ENCODE results near the gene BCR.

Gene BCR

GRCh38 chr22:23270798-23271596, 90.7 kb downstream of the BCR start:
- Histone ChIP-seq H4K20me1 (ENCODE audit: control insufficient read depth, insufficient read depth, low read depth, low read length) (peaks cover 6% of the 10 kb centered on the region; the same call in 1 of the 2 replicates), H3K79me2 (ENCODE audit: control insufficient read depth, low read length) (0 out of 2 replicates have a peak, but pooled peaks cover 4% of the 10 kb centered on the region), H3K9me3 (ENCODE audit: control insufficient read depth, insufficient read depth, low read length) (no peaks in the 10 kb centered on the region), H3K9me2 (replicated peaks; ENCODE audit: control insufficient read depth, low read length) (no peaks in the 10 kb centered on the region), H3F3A (ENCODE audit: control insufficient read depth, insufficient read depth) (no peaks in the 10 kb centered on the region), H3K27ac (ENCODE audit: low read depth, low read length) (no peak overlapping the region), H3K27me3 (ENCODE audit: control insufficient read depth, low read length) (no peaks in the 10 kb centered on the region), H3K36me3 (ENCODE audit: control insufficient read depth, low read length) (peaks cover 80% of the 10 kb centered on the region), H3K4me3 (ENCODE audit: low read length) (no peak overlapping the region), H3K4me1 (ENCODE audit: control insufficient read depth, low read length) (peaks cover 38% of the 10 kb centered on the region), H3K4me2 (ENCODE audit: low read length) (no peak overlapping the region)
- TF ChIP-seq CTCF (IDR thresholded peaks at IDR 0.05; ENCODE audit: low read depth, low read length, poor library complexity, severe bottlenecking) (no peak), EZH2phosphoT487 (IDR thresholded peaks at IDR 0.05; ENCODE audit: borderline replicate concordance, low read length) (no peak)

- no peak overlapping the region for H3K27ac ChIP-seq (ENCODE audit: low read depth, low read length)
- H3K9me3 ChIP-seq (ENCODE audit: control insufficient read depth, insufficient read depth, low read length), result no peaks in the 10 kb centered on the region
- no peaks in the 10 kb centered on the region for H3K27me3 ChIP-seq (ENCODE audit: control insufficient read depth, low read length)
- H3F3A ChIP-seq (ENCODE audit: control insufficient read depth, insufficient read depth), result no peaks in the 10 kb centered on the region
- TF ChIP-seq EZH2phosphoT487 (IDR thresholded peaks at IDR 0.05; ENCODE audit: borderline replicate concordance, low read length) (no peak), CTCF (IDR thresholded peaks at IDR 0.05; ENCODE audit: low read depth, low read length, poor library complexity, severe bottlenecking) (no peak)
- peaks cover 37% of the 10 kb centered on the region for H3K4me1 ChIP-seq (ENCODE audit: control insufficient read depth, low read length)
- H3K4me3 ChIP-seq (ENCODE audit: low read length), result no peak overlapping the region
- no peaks in the 10 kb centered on the region for H3K9me2 ChIP-seq (replicated peaks; ENCODE audit: control insufficient read depth, low read length)
- peaks cover 6% of the 10 kb centered on the region; the same call in 1 of the 2 replicates for H4K20me1 ChIP-seq (ENCODE audit: control insufficient read depth, insufficient read depth, low read depth, low read length)
- no peak overlapping the region for H3K4me2 ChIP-seq (ENCODE audit: low read length)
- peaks cover 80% of the 10 kb centered on the region for H3K36me3 ChIP-seq (ENCODE audit: control insufficient read depth, low read length)
- 0 out of 2 replicates have a peak, but pooled peaks cover 3% of the 10 kb centered on the region for H3K79me2 ChIP-seq (ENCODE audit: control insufficient read depth, low read length)
Observed at GRCh38 chr22:23271597-23271908, 91.2 kb downstream of the BCR start.

- Histone ChIP-seq H3K79me2 (ENCODE audit: control insufficient read depth, low read length) (no peaks in the 10 kb centered on the region), H3K27me3 (ENCODE audit: control insufficient read depth, low read length) (no peaks in the 10 kb centered on the region), H3K36me3 (ENCODE audit: control insufficient read depth, low read length) (peaks cover 77% of the 10 kb centered on the region), H3K4me3 (ENCODE audit: low read length) (no peak overlapping the region), H3K9me3 (ENCODE audit: control insufficient read depth, insufficient read depth, low read length) (no peaks in the 10 kb centered on the region), H3K4me2 (ENCODE audit: low read length) (no peak overlapping the region), H3K27ac (ENCODE audit: low read depth, low read length) (no peak overlapping the region), H3K4me1 (ENCODE audit: control insufficient read depth, low read length) (peaks cover 31% of the 10 kb centered on the region), H4K20me1 (ENCODE audit: control insufficient read depth, insufficient read depth, low read depth, low read length) (no peaks in the 10 kb centered on the region; the same call in 1 of the 2 replicates), H3K9me2 (replicated peaks; ENCODE audit: control insufficient read depth, low read length) (no peaks in the 10 kb centered on the region), H3F3A (ENCODE audit: control insufficient read depth, insufficient read depth) (no peaks in the 10 kb centered on the region)
- TF ChIP-seq EZH2phosphoT487 (IDR thresholded peaks at IDR 0.05; ENCODE audit: borderline replicate concordance, low read length) (no peak), CTCF (IDR thresholded peaks at IDR 0.05; ENCODE audit: low read depth, low read length, poor library complexity, severe bottlenecking) (no peak)
Observed at GRCh38 chr22:23272371-23272770, 92.1 kb downstream of the BCR start.

All from DOHH2 (cell line).